CD14-positive monocyte (primary cell): ENCODE results near the gene MYO1D. TPM values are rescaled to one million over a fixed set of nuclear protein-coding genes. Genes with fewer than 3 reads are reported as not detected.

Experiments
- DNase-seq, 3 donors: peaks; one replicate each; pipeline ENCODE4 v3.0.0-alpha.2; 2011 to 2022
- H2AFZ ChIP-seq: 2 replicates; pipeline ENCODE4 v1.6.0; 2012; ENCODE audit warnings: mild to moderate bottlenecking, low read depth, low read length, inconsistent platforms; ENCODE audit not compliant: insufficient read depth, poor library complexity, severe bottlenecking
- H3K27ac ChIP-seq, 2 donors: 1 replicate in 1 of 2; 2 replicates in 1 of 2; pipeline ENCODE4 v1.5.1; 2012 to 2013; ENCODE audit warnings: low read length in 2 of 2, control low read depth in 1 of 2, inconsistent platforms in 1 of 2, low read depth in 1 of 2, mild to moderate bottlenecking in 1 of 2
- H3K27me3 ChIP-seq, 2 donors: one replicate each; pipeline versions ENCODE4 v1.6.0 to v1.6.1; 2011 to 2013; ENCODE audit warnings: low read length in 2 of 2; ENCODE audit not compliant: control insufficient read depth in 2 of 2, insufficient read depth in 2 of 2
- H3K36me3 ChIP-seq, 2 donors: replicated peaks in 1 of 2; 1 replicate in 1 of 2; 2 replicates in 1 of 2; pipeline versions ENCODE4 v1.5.1 to v1.6.1; 2012 to 2013; ENCODE audit warnings: low read length in 2 of 2, control low read depth in 1 of 2, inconsistent platforms in 1 of 2, mild to moderate bottlenecking in 1 of 2; ENCODE audit not compliant: insufficient read depth in 2 of 2, control insufficient read depth in 1 of 2
- H3K4me1 ChIP-seq, 2 donors: 1 replicate in 1 of 2; 2 replicates in 1 of 2; pipeline versions ENCODE4 v1.5.1 to v1.6.1; 2012 to 2013; ENCODE audit warnings: low read length in 2 of 2, control low read depth in 1 of 2, inconsistent platforms in 1 of 2, mild to moderate bottlenecking in 1 of 2, moderate library complexity in 1 of 2; ENCODE audit not compliant: insufficient read depth in 2 of 2, control insufficient read depth in 1 of 2
- H3K4me2 ChIP-seq: replicated peaks from 2 replicates; pipeline ENCODE3; 2012; ENCODE audit warnings: low read length, moderate library complexity, mild to moderate bottlenecking; ENCODE audit not compliant: poor library complexity, severe bottlenecking; ENCODE audit errors: extremely low read depth
- H3K4me3 ChIP-seq, 3 experiments: fragments of 200-600 bp in 1 of 3; sonication (generic) in 1 of 3; replicated peaks in 1 of 3; 1 replicate in 2 of 3; 2 replicates in 1 of 3; pipeline ENCODE4 v1.5.1; 2011 to 2013; ENCODE audit warnings: low read length in 3 of 3, mild to moderate bottlenecking in 3 of 3, control low read depth in 2 of 3, low read depth in 2 of 3, inconsistent platforms in 1 of 3, moderate library complexity in 1 of 3
- H3K79me2 ChIP-seq: 2 replicates; pipeline ENCODE4 v1.6.0; 2012; ENCODE audit warnings: mild to moderate bottlenecking, control low read depth, inconsistent platforms, low read length, moderate library complexity; ENCODE audit not compliant: insufficient read depth
- H3K9ac ChIP-seq: 2 replicates; pipeline ENCODE4 v1.6.0; 2017; ENCODE audit warnings: low read length, mild to moderate bottlenecking; ENCODE audit not compliant: insufficient read depth, poor library complexity, severe bottlenecking
- H3K9me3 ChIP-seq, 2 donors: replicated peaks in 1 of 2; 1 replicate in 1 of 2; 2 replicates in 1 of 2; pipeline versions ENCODE4 v1.5.1 to v1.6.1; 2012 to 2013; ENCODE audit warnings: low read length in 2 of 2, control low read depth in 1 of 2; ENCODE audit not compliant: control insufficient read depth in 1 of 2, insufficient read depth in 1 of 2
- H4K20me1 ChIP-seq: 2 replicates; pipeline ENCODE4 v1.6.0; 2012; ENCODE audit warnings: mild to moderate bottlenecking, low read length, control low read depth, moderate library complexity; ENCODE audit not compliant: insufficient read depth
- H3K27ac Mint-ChIP-seq, 7 donors: one replicate each; pipeline ENCODE4 v1.8.0; 2020; ENCODE audit warnings: mild to moderate bottlenecking in 7 of 7, mixed read lengths in 7 of 7, moderate library complexity in 6 of 7, inconsistent platforms in 2 of 7
- H3K27me3 Mint-ChIP-seq, 3 donors: one replicate each; pipeline ENCODE4 v1.8.0; 2021 to 2022; ENCODE audit warnings: low read depth in 3 of 3, mild to moderate bottlenecking in 3 of 3, mixed read lengths in 3 of 3, moderate library complexity in 3 of 3, inconsistent platforms in 1 of 3
- H3K36me3 Mint-ChIP-seq, 2 donors: one replicate each; pipeline ENCODE4 v1.8.0; 2020; ENCODE audit warnings: mixed read lengths in 2 of 2, inconsistent platforms in 1 of 2, mild to moderate bottlenecking in 1 of 2
- H3K4me1 Mint-ChIP-seq: one replicate; pipeline ENCODE4 v1.8.0; 2020; ENCODE audit warnings: mild to moderate bottlenecking, mixed read lengths
- H3K4me3 Mint-ChIP-seq, 2 donors: one replicate each; pipeline ENCODE4 v1.8.0; 2020; ENCODE audit warnings: mild to moderate bottlenecking in 2 of 2, mixed read lengths in 2 of 2, moderate library complexity in 1 of 2
- H3K9me3 Mint-ChIP-seq, 7 donors: one replicate each; pipeline ENCODE4 v1.8.0; 2020 to 2022; ENCODE audit warnings: mixed read lengths in 7 of 7, mild to moderate bottlenecking in 6 of 7, moderate library complexity in 6 of 7, inconsistent platforms in 2 of 7
- WGBS: methylation state at CpG from one replicate; pipeline ENCODE4 v1.1.5; 2013; ENCODE audit warnings: missing lambda C conversion rate; ENCODE audit not compliant: insufficient coverage; 5-methylcytosine and 5-hydroxymethylcytosine counted together
- intact Hi-C, 2 donors: fragments of 100-400 bp; cut with micrococcal nuclease; formaldehyde crosslinking; loops; one replicate each; pipeline versions ENCODE4 v1.15.0 to v1.15.1; 2023
- polyA plus RNA-seq, 3 donors: library from polyadenylated mRNA; depleted of rRNA in 1 of 3; unstranded in 2 of 3; stranded (reverse) in 1 of 3; fragments of 300-500 nt in 2 of 3; fragments of >200 nt in 1 of 3; fragmentation: Illumina TruSeq in 2 of 3; gene quantifications; 1 replicate in 2 of 3; 2 replicates in 1 of 3; pipeline ENCODE4 v1.2.3, GENCODE V29; 2012 to 2021
- TF ChIP-seq, protein P1 (sequence below): fragments of 200-600 bp; IDR thresholded peaks from one replicate; pipeline ENCODE4 v1.8.0; 2022; ENCODE audit warnings: antibody characterized with exemption, mild to moderate bottlenecking

The MYO1D gene
- polyA plus RNA-seq, 3 donors = 0.22 to 0.39 (median 0.26) TPM

DNA sequence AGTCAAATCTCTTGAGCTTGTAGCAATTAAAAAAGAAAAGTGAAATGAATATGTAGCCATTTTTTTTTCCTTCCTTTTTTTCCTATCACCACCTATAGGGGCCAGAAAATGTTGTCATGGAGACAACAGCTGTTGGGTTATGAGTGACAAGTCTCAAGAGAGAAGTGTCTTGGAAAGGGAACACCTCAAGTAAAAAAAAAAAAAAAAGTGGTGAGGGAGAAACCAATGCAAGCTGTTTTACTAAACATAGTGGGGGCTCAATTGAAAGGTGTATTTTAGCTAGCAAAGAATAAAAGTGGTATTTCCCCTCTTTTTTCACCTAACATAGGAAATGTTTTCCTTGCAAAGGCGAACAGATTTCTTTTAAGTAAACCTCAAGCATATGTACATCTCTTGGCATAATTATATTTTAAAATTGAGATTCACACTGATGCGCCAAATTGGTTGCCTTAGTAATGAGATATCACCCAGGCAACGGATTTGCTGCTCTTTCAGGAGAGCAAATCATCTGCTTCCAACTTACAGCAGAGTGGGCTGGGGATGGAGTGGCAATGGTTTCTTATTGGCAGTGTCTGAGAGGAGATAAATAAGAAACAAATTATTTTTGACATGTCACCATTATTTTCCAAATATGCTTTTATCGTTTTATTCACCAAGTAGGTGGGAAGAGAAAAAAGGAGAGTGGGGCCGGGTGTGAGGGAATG, 183.6 kb downstream of the MYO1D start:
- Histone ChIP-seq H3K9me3 (no peaks in the 10 kb centered on the region), H3K9ac (no peak overlapping the region), H2AFZ (no peak overlapping the region), H3K36me3 (no peaks in the 10 kb centered on the region), H4K20me1 (no peaks in the 10 kb centered on the region), H3K79me2 (no peaks in the 10 kb centered on the region), H3K4me1 (no peaks in the 10 kb centered on the region), H3K4me2 (no peak overlapping the region), H3K27ac (no peak overlapping the region), H3K4me3 (no peak overlapping the region), H3K27me3 (no peaks in the 10 kb centered on the region)
- H3K9me3 Mint-ChIP-seq = peaks cover 0 to 3% (median 0%) of the 10 kb centered on the region in 7 donors
- TF ChIP-seq, protein P1, sequence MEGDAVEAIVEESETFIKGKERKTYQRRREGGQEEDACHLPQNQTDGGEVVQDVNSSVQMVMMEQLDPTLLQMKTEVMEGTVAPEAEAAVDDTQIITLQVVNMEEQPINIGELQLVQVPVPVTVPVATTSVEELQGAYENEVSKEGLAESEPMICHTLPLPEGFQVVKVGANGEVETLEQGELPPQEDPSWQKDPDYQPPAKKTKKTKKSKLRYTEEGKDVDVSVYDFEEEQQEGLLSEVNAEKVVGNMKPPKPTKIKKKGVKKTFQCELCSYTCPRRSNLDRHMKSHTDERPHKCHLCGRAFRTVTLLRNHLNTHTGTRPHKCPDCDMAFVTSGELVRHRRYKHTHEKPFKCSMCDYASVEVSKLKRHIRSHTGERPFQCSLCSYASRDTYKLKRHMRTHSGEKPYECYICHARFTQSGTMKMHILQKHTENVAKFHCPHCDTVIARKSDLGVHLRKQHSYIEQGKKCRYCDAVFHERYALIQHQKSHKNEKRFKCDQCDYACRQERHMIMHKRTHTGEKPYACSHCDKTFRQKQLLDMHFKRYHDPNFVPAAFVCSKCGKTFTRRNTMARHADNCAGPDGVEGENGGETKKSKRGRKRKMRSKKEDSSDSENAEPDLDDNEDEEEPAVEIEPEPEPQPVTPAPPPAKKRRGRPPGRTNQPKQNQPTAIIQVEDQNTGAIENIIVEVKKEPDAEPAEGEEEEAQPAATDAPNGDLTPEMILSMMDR = no peak
- DNase-seq = no peak
- H3K36me3 Mint-ChIP-seq = no peaks in the 10 kb centered on the region
- intact Hi-C loops = no loop called here
- H3K27ac Mint-ChIP-seq = no peak overlapping the region
- no peak overlapping the region for H3K4me3 Mint-ChIP-seq
- no peaks in the 10 kb centered on the region for H3K4me1 Mint-ChIP-seq
- no CpG with 5 or more reads among the region's 5 CpGs for WGBS
- H3K27me3 Mint-ChIP-seq = peaks cover 0 to 6% (median 2%) of the 10 kb centered on the region in 3 donors

DNA sequence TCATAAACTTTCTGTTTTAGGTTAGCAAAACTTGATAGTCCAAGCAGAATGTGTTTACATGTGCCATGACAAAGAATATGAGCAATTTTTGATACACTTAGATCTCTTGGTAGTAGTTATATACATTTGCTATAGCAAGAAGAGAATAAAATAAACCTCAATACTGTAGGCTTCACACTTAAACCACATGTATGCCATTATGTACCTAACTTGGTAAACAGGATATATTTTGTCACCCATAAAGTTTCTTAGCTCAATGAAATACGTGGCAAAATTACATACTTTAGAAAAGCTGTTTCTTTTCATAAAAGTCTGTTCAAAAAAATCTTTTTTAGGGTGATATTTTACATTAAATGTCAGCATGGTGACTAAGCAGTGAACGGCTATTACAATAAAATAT, 184.7 kb downstream of the MYO1D start:
- Histone ChIP-seq H3K27me3 (no peaks in the 10 kb centered on the region), H3K4me2 (no peak overlapping the region), H3K9ac (no peak overlapping the region), H3K4me1 (no peaks in the 10 kb centered on the region), H3K9me3 (no peaks in the 10 kb centered on the region), H3K27ac (no peak overlapping the region), H4K20me1 (no peaks in the 10 kb centered on the region), H3K36me3 (no peaks in the 10 kb centered on the region), H2AFZ (no peak overlapping the region), H3K79me2 (no peaks in the 10 kb centered on the region), H3K4me3 (no peak overlapping the region)
- intact Hi-C loops = no loop called here
- Mint-ChIP-seq H3K9me3 (peaks cover 0 to 3% (median 0%) of the 10 kb centered on the region in 7 donors), H3K4me3 (no peak overlapping the region), H3K27ac (no peak overlapping the region), H3K36me3 (no peaks in the 10 kb centered on the region), H3K4me1 (no peaks in the 10 kb centered on the region), H3K27me3 (peaks cover 0 to 6% (median 2%) of the 10 kb centered on the region in 3 donors)
- no CpG with 5 or more reads among the region's 2 CpGs for WGBS
- TF ChIP-seq, protein P1 = no peak
- DNase-seq = no peak
